SK-N-MC (cell line): Measurements from ENCODE around the gene NOXO1.

ENCODE experiments used
- EZH2 ChIP-seq: fragments of 200-600 bp; sonication (generic); IDR thresholded peaks from one replicate; pipeline ENCODE4 v1.6.1; 2017; ENCODE audit warnings: antibody characterized with exemption
- POLR2AphosphoS5 ChIP-seq: IDR thresholded peaks from 2 replicates; pipeline ENCODE4 v1.6.1; 2012; ENCODE audit warnings: mild to moderate bottlenecking, low read depth, low read length, borderline replicate concordance

- TF ChIP-seq POLR2AphosphoS5 (no peak), EZH2 (no peak)
Observed at GRCh38 chr16:1966460-1966859, 14.8 kb downstream of the NOXO1 start, which contains the start of gene RNF151.
